ENCODE measurements around the gene PUM1. TPM values are rescaled to one million over a fixed set of nuclear protein-coding genes. Genes with fewer than 3 reads are reported as not detected.

PUM1 gene
- total and polyA plus RNA-seq, 2 of the 4 experiments (the other 2 are of a cell fraction), result 75.4 to 137 TPM

GRCh38 chr1:30899577-30900389 lies 165.7 kb downstream of the PUM1 start:
- Histone ChIP-seq H2AK9ac (replicated peaks; ENCODE audit: low read depth, low read length, poor library complexity) (no peak overlapping the region), H3K23ac (ENCODE audit: low read depth, low read length) (no peak overlapping the region), H4K5ac (ENCODE audit: low read depth, low read length) (no peak overlapping the region), H3K36me3 (ENCODE audit: control insufficient read depth, insufficient read depth, low read length) (0 out of 2 replicates have a peak, but pooled peaks cover 2% of the 10 kb centered on the region), H2BK5ac (ENCODE audit: low read depth, low read length, poor library complexity, severe bottlenecking) (no peak overlapping the region), H2AFZ (replicated peaks; ENCODE audit: low read length, poor library complexity) (peak overlapping the region; percentile 2), H3K4me1 (ENCODE audit: control insufficient read depth, insufficient read depth, low read length) (peaks cover 44% of the 10 kb centered on the region), H2BK15ac (ENCODE audit: low read depth, low read length) (no peak overlapping the region), H3K9me3 (ENCODE audit: control insufficient read depth, insufficient read depth, low read length) (no peaks in the 10 kb centered on the region), H4K20me1 (ENCODE audit: insufficient read depth, low read length) (peaks cover 87% of the 10 kb centered on the region), H3K4me3 (ENCODE audit: insufficient read depth, low read depth, low read length) (no peak overlapping the region), H4K91ac (ENCODE audit: insufficient read depth, low read depth, low read length) (no peak overlapping the region), H3K9me1 (ENCODE audit: insufficient read depth, low read length) (peaks cover 32% of the 10 kb centered on the region), H3K18ac (ENCODE audit: low read depth, low read length) (no peak overlapping the region), H3K9ac (ENCODE audit: low read depth, low read length) (no peak overlapping the region), H2BK20ac (ENCODE audit: low read depth, low read length) (no peak overlapping the region), H3K27me3 (ENCODE audit: control insufficient read depth, insufficient read depth, low read length) (no peaks in the 10 kb centered on the region), H3K4ac (ENCODE audit: low read depth, low read length) (peak overlapping the region; percentile 9; the same call in 1 of the 2 replicates), H3K79me1 (ENCODE audit: low read depth in 1 of 2, low read length in 2 of 2) (peaks cover 58 to 94% of the 10 kb centered on the region in 2 experiments), H3K56ac (ENCODE audit: extremely low read depth, insufficient read depth, low read length) (no peak overlapping the region), H3K14ac (replicated peaks; ENCODE audit: low read depth, low read length) (no peak overlapping the region), H2AK5ac (ENCODE audit: low read depth, low read length) (no peak overlapping the region), H4K8ac (ENCODE audit: low read depth in 2 of 2, low read length in 2 of 2) (no peak overlapping the region), H2BK120ac (ENCODE audit: low read depth, low read length) (no peak overlapping the region), H3K27ac (ENCODE audit: insufficient read depth, low read length) (no peak overlapping the region), H3K4me2 (ENCODE audit: low read depth, low read length) (no peak overlapping the region)
- TF ChIP-seq, protein P1, sequence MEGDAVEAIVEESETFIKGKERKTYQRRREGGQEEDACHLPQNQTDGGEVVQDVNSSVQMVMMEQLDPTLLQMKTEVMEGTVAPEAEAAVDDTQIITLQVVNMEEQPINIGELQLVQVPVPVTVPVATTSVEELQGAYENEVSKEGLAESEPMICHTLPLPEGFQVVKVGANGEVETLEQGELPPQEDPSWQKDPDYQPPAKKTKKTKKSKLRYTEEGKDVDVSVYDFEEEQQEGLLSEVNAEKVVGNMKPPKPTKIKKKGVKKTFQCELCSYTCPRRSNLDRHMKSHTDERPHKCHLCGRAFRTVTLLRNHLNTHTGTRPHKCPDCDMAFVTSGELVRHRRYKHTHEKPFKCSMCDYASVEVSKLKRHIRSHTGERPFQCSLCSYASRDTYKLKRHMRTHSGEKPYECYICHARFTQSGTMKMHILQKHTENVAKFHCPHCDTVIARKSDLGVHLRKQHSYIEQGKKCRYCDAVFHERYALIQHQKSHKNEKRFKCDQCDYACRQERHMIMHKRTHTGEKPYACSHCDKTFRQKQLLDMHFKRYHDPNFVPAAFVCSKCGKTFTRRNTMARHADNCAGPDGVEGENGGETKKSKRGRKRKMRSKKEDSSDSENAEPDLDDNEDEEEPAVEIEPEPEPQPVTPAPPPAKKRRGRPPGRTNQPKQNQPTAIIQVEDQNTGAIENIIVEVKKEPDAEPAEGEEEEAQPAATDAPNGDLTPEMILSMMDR (conservative IDR thresholded peaks at IDR 0.05; ENCODE audit: low read depth, low read length), result no peak
- TF ChIP-seq MAFK (IDR thresholded peaks at IDR 0.05; ENCODE audit: low read depth, low read length) (no peak), USF2 (IDR thresholded peaks at IDR 0.05; ENCODE audit: low read depth, low read length) (no peak), SMC3 (IDR thresholded peaks at IDR 0.05; ENCODE audit: low read depth, low read length) (no peak), CEBPB (IDR thresholded peaks at IDR 0.05; ENCODE audit: low read depth, low read length) (no peak), BHLHE40 (IDR thresholded peaks at IDR 0.05; ENCODE audit: low read depth, low read length) (no peak), MAZ (IDR thresholded peaks at IDR 0.05; ENCODE audit: borderline replicate concordance, low read depth, low read length) (no peak), FOS (IDR thresholded peaks at IDR 0.05; ENCODE audit: low read depth, low read length) (no peak), CHD1 (IDR thresholded peaks at IDR 0.05; ENCODE audit: low read depth, low read length) (no peak)
- in situ Hi-C loops (cut with MboI; ENCODE audit: low sequenced_read_pairs) (no loop called here), dilution Hi-C loops (cut with HindIII; ENCODE audit: low sequenced_read_pairs, unreplicated experiment) (loop anchor here (25.0 kb wide), 1 partner anchor 87 kb away; no protein-coding TSS in a partner anchor), intact Hi-C loops (cut with micrococcal nuclease) (no loop called here)
- ChIA-PET CTCF (interaction anchor here (0.5 kb wide), 1 partner anchor 58 kb away, joined by 3 read pairs; no protein-coding TSS in a partner anchor), POLR2A (ENCODE audit: unreplicated experiment) (no interaction called here)
- ATAC-seq (ENCODE audit: low read depth) (no peak), DNase-seq (no peak)
- BruUV-seq (replicated peaks), result no TSS peak
- WGBS, 2 experiments (ENCODE audit: extremely low coverage in 2 of 2, insufficient read length in 1 of 2), result 100% methylated on average over 1 of the region's 13 CpGs; no CpG with 5 or more reads in 1 of the 2 experiments

All from IMR-90 (cell line).